ENCODE data around the gene TMEM74B. TPM values are rescaled to one million over a fixed set of nuclear protein-coding genes. Genes with fewer than 3 reads are reported as not detected.

The TMEM74B gene
- total RNA-seq, 2 donors from 2014 or later, result not detected

GRCh38 chr20:1174787-1175186, 10.0 kb downstream of the TMEM74B start:
- no peak for TF ChIP-seq POLR2A (IDR thresholded peaks at IDR 0.05)
- no peak for TF ChIP-seq CTCF (IDR thresholded peaks at IDR 0.05)
- ATAC-seq, result no peak
- Histone ChIP-seq H3K27me3 (no peaks in the 10 kb centered on the region), H3K4me1 (no peaks in the 10 kb centered on the region), H3K9me3 (no peaks in the 10 kb centered on the region), H3K36me3 (replicated peaks in 1 of 2; ENCODE audit: insufficient read depth in 1 of 2, low read depth in 2 of 2) (peaks cover 0 to 2% of the 10 kb centered on the region in 2 donors), H3K27ac (no peak overlapping the region), H3K4me3 (no peak overlapping the region)
- intact Hi-C loops (cut with DNase I), result no loop called here
- DNase-seq, result no peak
- WGBS, 2 donors, result 86 to 88% methylated on average over 8 of the region's 8 CpGs

DNA sequence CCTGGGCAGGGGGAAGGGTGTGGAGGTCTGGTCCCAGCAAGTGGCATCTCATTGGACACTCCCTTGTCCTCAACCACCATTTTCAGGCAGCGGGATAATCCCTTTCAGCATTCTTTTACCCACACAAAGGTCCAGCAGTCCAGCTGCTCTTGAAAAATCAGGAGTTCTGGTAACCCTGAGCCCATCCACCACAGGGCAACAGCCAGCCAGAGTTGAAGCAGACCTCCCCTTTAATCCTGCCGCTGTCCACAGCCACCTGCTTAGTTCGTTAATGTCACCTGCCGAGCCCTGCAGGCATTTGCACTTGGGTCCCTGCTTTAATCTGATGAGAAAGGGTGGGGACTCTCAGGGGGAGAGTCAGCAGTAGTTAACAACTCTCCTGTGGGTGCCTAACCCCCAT, 11.1 kb downstream of the TMEM74B start:
- no peak for ATAC-seq
- 76 to 87% methylated on average over 4 of the region's 4 CpGs for WGBS, 2 donors

DNA sequence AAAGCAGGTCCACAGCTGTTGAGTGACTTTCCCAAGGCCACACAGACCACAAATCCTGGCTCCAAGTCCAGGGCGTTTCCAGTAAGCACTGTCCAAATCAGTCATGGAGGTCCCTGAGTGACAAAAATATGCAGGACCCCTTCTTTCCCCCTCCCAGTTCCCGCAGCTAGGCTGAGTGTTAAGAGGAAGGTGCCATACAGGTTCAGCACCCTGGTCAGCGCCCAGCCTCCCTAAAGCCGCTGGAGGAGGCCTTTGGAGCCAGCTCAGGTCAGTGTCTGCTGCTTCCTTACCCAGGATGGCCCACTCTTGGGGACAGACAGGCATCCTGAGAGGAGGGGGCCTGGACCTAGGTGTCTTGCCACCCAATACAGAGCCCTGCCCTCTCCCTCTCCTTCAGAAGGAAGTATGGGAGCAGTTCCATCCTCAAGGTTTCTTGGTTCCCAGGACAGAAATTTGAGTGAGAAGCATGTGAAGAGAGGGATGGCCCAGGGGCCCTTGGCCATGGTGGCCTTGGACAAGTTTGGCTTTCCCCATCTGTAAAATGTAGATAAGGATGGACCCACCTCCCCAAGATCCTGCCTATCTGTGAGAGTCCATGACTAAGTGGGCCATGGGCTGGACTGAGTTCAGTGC, 13.2 kb downstream of the TMEM74B start:
- Histone ChIP-seq H3K4me3 (no peak overlapping the region), H3K36me3 (replicated peaks in 1 of 2; ENCODE audit: insufficient read depth in 1 of 2, low read depth in 2 of 2) (peaks cover 0 to 5% of the 10 kb centered on the region in 2 donors), H3K4me1 (no peaks in the 10 kb centered on the region), H3K27me3 (no peaks in the 10 kb centered on the region), H3K9me3 (no peaks in the 10 kb centered on the region), H3K27ac (no peak overlapping the region)
- intact Hi-C loops (cut with DNase I), result no loop called here
- 64 to 79% methylated on average over 3 to 4 of the region's 4 CpGs for WGBS, 2 donors
- DNase-seq (peak in 1 of 4 donors; percentile 16), ATAC-seq (no peak)
- TF ChIP-seq POLR2A (IDR thresholded peaks at IDR 0.05) (no peak), CTCF (IDR thresholded peaks at IDR 0.05) (no peak)

More for the DNA sequence above, 11.1 kb downstream of the TMEM74B start:
- Histone ChIP-seq H3K4me3 (no peak overlapping the region), H3K36me3 (replicated peaks in 1 of 2; ENCODE audit: insufficient read depth in 1 of 2, low read depth in 2 of 2) (peaks cover 0 to 4% of the 10 kb centered on the region in 2 donors), H3K27me3 (no peaks in the 10 kb centered on the region), H3K27ac (no peak overlapping the region), H3K9me3 (no peaks in the 10 kb centered on the region), H3K4me1 (no peaks in the 10 kb centered on the region)
- TF ChIP-seq CTCF (IDR thresholded peaks at IDR 0.05), result no peak
- TF ChIP-seq POLR2A (IDR thresholded peaks at IDR 0.05), result no peak
- DNase-seq, result no peak
- intact Hi-C loops (cut with DNase I), result no loop called here

DNA sequence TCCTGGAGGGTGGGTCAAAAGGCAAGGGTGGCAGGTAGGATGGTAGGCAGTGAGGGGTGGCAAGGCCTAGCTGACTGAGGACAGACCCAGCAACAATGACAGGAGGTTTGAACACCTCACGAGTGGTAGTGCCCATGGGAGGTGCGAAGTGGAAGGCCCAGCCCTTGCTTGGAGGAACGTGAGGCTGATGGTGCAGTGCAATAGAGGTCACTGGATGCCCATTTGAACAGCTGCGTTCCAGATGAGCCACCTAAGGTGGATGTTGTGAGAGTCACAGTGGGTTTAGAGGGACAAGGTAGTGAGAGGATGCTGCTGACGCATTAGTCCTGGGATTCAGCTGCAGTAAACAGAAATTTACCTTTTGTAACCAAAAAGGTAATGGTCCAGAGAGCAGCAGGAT, 15.6 kb downstream of the TMEM74B start:
- H3K36me3 ChIP-seq (replicated peaks in 1 of 2; ENCODE audit: insufficient read depth in 1 of 2, low read depth in 2 of 2), result peaks cover 0 to 28% of the 10 kb centered on the region in 2 donors
- no peaks in the 10 kb centered on the region for H3K27me3 ChIP-seq
- intact Hi-C loops (cut with DNase I), result no loop called here
- H3K4me1 ChIP-seq, result no peaks in the 10 kb centered on the region
- DNase-seq, result no peak
- H3K4me3 ChIP-seq, result no peak overlapping the region
- ATAC-seq, result no peak
- no peak for TF ChIP-seq POLR2A (IDR thresholded peaks at IDR 0.05)
- no peak for TF ChIP-seq CTCF (IDR thresholded peaks at IDR 0.05)
- no peak overlapping the region for H3K27ac ChIP-seq
- H3K9me3 ChIP-seq, result no peaks in the 10 kb centered on the region
- WGBS, 2 donors, result 95 to 99% methylated on average over 5 of the region's 5 CpGs
